Left hindlimb (tissue), 1 donor: ENCODE results near the gene CISTR.

ENCODE experiments used
- DNase-seq: peaks from one replicate; pipeline ENCODE4 v3.0.0-alpha.2; 2018

CISTR gene

DNA sequence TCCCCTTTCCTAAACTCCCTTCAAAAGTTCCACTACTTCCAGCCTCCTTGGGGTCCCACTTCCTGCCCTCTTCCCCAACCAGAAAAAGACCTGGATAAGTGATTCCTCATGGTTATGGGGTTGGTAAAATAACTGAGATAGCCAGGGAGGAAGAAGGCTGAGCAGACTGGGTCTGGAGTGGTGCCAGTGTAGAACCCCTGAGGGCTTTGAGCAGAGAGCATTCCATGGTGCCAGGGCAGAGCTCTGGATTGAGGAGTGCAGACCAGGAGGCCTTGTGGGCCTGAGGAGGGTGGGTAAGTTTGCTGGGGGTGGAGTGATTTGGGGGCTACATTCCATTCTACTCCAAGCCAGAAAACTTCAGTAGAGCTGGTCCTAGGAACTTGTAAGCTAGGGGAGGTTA is 9.5 kb upstream of the CISTR start:
- DNase-seq, result no peak

DNA sequence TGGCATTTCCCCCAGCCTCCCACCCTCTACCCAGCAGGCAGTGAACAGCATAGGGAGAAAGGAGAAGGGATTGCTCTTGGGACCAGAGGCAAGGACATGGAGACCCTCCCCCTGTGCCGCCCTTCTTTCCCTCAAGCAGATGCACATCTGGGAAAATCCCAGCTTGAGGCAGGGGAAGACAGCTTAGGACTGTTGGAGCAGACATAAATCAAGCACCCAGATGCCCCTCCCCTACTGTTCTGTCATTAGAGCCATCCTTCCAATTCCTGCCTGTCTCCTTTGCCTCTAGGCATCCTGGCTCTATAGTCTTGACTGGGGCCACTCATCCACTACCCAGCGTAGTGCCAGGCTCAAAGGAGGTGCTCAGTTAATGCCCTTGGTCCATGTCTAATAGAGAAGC is 7.5 kb upstream of the CISTR start:
- no peak for DNase-seq

DNA sequence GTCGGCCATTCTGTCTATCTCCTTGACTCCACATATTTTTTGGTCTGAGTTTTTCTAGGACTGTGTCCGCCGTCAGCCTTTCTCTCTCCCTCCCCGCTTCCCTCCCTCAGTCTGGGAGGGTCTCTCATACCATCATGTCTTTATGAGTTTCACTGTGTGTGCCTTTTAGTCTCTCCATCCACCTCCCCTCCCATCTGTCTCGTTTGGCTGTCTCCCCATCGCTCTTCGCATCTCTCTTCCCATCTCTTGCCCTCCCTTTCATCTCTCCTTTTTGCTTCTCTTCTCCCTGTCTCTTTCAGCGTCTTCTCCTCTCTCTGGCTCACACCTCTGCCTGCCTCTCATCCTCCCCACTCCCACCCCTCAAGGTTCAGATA is 6.9 kb upstream of the CISTR start:
- no peak for DNase-seq

DNA sequence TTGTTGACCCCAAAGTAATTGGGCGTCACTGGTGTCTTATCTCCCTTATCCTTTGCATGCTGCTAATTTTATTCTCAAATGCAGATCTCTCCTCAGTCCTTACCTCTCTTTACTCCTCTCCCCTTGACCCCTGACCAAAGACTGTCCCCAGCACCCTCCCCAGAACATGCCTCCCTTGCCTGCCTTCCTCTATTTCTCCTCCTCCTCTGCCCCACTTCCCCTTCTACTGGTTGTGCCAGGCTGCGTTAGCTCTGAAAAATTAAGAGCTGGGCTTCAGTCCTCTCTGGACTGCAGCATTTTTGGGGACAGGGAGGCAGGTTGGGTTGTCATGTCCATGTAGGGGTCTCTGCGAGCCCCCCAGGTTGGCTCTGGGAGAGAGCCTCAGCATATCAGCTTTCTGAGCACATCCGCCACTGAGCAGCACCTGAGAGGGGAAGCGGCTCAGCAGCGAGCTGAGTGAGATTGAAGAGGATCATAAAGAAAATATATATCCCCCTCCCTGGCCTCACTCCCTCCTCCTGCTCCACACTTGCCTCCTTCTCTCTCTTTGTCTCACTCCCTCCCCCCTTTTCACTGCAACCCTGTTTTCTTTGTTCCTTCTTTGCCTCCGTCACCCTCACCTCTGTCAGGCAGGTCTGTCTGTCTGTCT is 6.4 kb upstream of the CISTR start:
- no peak for DNase-seq

DNA sequence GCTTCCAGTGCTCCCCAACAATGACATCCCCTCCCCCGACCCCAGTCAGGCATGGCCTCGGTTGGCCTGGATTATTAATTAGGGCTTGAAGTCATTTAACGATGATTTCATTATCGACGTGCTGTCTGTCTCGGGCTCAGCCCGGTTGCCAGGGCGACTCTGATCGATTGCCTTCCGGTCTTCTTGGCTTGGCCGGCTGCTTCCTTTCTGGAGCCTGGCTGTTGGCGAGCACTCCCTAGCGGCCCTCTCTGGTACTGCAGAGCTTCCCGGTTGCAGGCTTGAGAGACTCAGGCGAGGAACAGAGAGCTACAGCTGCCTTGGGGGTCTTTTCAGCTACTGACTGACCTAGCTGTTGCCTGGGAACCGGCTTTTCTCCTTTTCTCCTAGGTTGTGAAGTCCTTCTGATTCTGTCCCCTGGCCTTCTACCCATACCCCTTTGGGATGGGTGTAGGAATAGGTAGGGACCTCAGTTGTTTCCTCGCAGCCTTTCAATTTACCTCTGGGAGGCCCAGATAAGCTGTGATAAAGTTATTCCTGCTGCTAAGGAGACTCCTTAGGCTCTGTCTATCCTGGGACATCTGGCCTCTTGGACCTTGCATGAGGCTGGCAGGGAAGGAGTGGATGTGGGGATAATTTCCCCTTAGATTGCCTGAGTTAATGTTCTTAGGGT is 5.5 kb upstream of the CISTR start:
- peak; percentile 80 for DNase-seq

DNA sequence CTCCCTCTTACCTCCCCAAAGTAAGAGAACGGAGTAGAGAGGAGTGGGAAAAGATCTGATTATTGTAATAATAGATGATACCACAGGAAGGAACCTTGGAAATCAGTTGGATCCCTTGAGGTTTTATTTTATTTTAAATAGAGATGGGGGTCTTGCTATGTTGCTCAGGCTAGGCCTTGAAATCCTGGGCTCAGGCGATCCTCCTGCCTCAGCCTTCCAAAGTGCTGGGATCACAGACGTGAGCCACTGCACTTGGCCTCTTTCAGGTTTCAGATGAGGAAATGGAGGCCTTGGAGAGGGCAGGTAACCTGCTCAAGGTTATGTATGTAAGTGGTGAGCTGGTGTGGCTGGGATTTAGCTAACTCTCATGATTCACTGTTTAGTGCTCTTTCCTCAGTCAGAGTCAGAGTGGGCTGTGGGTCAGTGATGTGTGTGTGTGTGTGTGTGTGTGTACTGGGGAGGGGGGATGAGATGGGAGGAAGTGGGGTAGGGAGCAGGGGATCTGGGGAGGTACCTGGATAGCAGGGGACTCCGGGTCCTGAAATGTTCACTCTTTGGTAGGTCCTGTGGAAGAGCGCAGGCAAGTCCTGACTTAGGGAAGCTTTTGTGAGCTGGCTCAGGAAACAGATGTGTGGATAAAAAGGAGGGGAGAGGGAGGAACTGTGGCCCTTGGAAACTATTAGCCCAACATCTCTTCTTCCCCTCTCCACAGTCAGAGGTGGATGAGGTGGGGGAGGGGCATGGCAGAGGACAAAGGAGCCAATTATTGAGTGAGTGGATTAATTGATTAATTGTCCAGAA is 4.7 kb upstream of the CISTR start:
- no peak for DNase-seq

DNA sequence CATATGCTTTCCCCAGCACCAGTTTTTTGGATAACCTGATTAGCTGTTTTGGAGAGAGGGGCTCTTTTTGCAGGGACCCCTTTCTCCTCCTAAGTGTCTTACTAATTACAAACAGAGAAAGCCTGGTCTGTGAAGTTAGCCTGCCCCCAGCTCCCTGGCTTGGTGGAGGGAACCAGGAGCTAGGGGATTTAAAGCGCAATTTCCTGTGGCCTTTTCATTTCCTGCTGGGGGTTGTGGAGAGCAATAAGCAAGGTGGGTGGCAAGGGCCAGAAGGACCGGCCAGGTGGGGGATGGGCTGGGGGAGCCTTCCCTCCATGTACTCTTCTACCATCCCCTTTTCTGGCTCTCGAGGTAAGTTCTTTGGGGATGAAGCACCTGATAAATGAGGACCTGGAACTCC is 4.1 kb upstream of the CISTR start:
- DNase-seq, result no peak

DNA sequence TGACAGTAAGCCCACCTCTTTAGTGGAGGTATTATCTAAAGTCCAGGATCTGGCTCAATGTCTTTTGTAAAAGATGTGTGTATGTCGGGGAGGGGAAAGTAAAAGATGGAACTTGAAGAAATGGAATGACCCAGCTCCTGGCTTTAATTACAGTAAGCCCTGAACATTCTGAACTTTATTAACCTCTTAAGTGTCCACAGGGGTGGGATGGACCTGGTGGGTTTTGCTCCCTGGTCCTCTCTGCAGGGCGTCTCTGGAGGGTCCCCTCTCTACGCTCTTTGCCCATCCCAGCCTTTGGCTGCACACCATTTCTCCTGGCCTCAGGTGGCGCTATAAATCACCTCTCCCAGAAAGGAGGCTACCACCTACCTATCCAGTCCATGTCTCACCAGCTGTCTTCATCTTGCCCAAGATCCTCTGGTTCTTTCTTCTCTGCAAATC is 3.7 kb upstream of the CISTR start:
- no peak for DNase-seq

DNA sequence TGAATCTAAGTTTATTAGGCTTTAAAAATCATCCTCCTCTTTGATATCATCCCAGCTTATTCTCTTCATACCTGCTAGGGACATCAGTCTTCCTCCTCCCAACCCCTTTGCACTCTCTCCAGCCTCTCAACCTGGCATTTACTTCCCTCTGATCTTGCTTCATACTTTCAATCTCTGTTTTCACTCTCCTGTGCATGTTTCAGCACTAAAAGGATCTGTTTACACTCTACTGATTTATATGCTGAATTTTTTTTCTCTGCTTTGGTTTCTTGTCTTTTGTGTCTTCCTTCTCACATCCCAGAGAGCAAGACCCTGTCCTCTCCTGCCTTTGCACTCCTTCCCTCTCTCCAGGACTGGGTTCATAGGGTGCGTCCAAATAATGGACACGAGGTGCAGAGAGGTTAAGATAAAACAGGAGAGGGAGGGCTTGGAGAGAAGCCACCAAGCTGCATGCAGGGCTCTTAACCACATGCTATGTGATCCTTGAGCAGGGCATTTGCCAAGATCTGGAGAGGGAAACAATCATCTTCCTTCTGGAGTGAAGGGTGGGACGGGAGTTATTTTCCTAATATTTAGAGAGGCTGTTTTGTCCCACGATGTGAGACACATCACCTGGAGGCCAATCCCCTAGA is 3.0 kb upstream of the CISTR start:
- no peak for DNase-seq

DNA sequence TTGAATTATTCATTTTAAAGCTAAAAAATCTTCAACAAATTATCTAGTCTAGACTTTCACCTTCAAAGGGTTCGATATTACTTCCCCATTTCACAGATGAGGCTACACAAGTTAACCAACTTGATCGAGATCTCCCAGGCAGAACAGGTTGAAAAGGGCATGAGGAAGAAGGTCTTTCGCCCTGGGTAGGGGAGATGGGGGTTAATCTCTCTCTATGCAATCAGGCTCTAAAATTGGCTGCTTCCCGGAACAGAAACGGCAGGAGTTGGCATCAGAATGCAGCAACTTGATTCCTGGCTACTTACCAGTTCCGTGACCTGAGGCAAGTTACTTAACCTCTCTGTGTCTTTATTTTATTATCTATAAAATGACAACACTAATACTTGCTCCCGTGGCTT is 2.4 kb upstream of the CISTR start:
- DNase-seq, result no peak

DNA sequence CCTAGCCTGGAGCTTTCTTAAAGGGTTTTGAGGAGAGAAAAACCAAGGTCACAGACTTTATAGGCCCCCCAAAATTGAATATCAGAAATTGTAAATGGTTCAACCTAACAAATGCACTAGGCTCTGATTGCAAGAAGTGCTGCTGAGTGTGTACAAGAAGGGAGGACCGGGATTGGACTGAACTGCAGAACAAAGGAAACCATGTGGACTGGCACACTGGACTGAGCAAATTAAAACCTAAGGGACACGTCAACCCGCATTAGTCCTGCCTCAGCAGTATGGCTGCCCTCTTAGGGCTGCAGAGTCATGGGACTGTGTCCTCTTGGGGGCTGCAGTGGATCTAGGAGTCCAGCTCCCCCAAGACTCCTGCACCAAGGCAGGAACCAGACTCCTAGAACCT is 842 bp upstream of the CISTR start:
- no peak for DNase-seq

DNA sequence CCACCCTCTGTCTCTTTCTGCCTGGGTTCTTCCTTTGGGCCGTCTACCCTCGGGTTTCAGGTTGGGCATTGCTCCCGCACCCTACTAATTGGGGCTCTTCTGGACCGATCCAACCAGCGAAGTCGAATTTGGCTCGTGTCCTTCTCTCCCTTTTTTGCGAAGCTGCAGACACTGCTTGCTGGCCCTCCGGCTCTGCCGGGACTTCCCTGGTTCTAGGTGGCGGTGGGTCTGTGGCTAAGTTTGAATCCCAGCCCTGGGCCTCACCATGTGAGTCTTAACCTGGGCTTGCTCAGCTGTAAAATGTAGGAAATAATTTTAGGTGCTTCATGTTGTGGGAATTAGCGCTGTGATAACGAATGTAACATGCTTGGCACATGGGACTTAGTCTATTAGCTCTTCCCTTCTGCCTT is 418 bp upstream of the CISTR start:
- DNase-seq, result no peak

DNA sequence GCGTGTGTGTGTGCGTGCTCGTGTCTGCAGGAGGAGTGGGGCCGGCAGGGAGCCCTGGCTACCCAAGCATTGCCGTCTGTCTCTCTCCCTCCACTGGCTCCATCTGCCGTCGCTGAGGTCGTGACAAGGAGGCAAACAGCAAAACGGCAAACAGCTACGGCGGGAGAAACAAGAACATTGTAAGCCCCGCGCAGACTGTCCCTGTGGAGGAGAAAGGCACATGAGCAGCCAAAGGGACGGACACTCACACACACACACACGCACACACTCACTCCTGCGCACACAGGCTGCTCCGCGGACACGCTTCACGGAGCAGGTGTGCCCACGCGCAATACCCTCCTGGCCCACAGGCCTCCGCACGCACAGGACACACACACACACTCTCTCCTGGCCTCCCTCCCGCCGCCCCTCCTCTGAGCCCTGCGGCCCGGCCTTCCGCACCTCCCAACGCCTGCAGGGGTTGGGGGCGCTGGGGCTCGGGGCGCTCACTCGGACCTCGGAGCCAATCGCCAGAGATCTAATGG is 905 bp downstream of the CISTR start:
- DNase-seq, result no peak

DNA sequence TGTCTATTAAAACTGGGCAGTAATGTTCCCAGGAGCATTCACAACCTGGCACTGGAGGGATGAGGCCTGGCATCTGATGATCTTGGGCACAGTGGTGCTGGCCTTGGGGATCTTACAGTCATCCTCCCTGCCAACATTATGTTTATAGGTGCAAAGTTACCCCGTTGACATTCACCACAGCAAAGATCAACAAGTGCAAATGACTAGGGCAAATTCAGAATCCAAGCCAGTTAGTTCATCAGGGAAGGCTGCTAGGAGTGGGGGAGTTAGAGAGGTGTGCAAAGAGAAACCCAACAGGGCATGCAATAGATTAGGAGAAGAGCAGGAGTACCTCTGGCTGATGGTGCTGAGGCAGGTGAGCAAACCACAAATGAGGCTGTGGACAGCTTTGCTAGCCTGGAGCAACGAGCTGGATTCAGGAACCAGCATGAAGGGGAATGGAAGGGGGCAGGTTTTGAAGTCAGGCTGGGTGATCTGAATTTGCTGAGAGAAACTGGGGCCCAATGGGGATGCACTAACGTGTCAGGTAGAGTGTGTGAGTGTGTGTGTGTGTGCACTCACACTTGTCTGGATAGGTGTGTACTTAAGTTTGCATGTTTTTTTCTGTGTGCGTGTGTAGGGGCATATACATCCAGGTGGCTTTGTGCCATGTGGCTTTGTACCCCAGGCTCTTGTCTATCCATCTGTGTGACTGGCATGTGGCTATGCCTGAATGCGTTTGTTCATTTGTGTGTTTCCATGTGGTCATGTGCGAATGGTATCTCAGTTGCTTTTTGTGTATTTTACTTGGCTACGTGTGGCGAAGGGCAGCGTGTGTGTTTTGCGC is 1.6 kb downstream of the CISTR start:
- DNase-seq, result no peak

DNA sequence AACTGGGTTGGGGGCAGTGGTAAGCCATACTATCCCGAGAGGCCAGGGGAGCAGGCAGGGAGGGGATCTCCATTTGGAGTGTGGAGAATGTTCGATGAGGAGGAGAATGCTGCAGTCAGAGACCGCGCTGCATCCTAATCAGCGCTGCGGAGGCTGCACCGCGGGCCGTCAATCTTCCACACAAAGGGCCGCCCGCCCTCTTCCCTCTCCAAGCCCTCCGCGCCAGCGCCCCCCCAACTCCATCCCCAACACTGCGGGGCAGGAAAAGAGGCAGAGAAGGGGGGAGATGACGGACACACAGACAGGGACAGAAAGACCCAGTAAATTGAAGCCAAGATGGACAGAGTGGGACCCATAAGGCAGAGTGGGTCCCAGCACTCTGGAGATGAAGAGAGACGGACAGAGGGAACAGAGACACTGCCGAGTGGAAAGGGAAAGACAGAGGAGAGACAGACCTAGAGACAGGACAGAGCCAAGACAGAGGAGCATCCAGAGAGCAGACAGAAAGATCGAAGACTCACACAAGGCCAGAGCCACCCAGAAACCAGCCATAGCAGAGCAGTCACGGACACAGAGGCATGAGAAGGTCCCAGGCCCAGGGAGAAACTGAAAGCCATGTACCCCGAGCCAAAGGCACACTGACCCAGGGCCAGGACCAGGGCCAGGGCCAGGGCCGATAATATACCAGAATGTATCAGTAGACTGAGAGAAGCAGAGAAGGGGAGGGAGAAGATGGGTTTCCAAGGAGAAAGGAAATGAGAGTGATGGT is 3.5 kb downstream of the CISTR start:
- no peak for DNase-seq

DNA sequence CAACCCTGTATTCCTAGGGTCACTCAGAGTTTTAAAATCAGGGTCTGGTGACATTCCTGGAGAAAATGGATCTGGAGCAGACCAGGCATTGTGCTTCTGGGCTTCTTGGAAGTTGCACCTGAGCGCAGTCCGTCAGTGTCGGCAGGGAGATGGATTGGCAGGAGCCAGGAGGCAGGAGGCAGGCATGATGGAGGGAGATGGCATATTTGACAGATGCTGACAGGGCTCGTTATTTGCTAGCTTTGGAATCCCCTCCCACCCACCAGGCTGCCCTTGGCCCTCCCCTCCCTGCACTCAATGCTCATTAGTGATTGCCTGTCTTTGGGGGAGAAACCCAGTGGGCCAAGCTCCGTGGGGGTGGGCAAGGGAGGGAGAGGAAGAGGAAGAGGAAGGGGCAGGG is 4.7 kb downstream of the CISTR start:
- DNase-seq, result no peak

DNA sequence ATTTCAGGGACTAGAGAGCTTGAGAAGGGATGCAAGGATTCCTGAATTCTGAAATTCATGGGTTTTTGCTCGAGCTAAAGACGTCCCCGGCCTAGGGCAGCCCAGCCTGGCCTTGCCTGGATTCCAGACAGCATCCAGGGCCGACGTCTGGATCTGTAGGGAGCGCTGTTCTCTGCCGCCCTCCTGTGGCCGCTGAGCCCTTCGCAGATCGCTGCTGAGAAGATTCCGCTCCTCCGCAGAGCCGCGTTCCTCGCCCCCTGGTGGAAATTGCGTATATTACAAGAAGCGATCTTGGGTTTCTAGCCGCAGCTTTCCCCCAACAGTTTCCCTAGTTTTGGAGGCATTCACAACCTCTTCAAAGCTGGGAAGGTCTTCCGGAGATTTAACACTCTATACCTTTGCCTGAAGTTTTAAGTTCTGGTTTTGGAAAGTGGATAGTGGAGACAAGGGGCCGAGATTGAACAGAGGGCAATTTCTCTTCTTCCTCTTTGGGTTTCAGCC is 5.1 kb downstream of the CISTR start:
- peak; percentile 95 for DNase-seq

DNA sequence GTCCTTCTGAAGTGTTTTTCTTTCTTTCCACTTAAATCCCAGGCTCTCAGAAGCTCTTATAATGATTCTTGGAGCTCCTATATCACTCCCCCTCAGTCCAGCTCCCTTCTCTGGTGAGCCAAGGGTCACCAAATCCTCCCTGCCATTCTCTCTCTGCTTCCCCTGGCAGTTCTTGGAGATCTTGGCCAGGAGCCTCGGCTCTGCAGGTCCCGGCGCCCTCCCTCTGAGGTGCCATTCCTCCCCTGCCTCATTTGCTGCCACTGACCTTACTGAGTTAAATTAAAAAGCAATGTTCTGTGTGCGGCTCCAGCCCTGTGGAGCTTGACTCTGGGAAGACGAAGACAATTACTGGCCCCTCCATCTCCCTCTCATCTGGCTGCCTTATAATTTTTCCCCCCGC is 7.0 kb downstream of the CISTR start:
- no peak for DNase-seq

DNA sequence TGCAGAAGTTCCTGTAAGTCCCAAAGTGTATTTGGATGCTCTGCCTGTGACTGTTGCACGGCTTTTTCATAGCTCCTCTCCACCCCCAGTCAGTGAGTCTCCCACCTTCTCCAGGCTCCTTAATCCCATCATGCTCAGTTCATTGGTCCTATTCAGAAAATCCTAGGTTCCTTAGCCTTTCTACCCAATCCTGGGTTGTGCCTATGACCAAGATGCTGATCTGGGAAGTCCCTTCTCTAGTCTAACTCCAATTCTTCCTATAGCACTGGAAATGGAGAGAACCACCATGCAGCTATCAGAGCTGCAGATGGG is 7.7 kb downstream of the CISTR start:
- peak; percentile 4 for DNase-seq

DNA sequence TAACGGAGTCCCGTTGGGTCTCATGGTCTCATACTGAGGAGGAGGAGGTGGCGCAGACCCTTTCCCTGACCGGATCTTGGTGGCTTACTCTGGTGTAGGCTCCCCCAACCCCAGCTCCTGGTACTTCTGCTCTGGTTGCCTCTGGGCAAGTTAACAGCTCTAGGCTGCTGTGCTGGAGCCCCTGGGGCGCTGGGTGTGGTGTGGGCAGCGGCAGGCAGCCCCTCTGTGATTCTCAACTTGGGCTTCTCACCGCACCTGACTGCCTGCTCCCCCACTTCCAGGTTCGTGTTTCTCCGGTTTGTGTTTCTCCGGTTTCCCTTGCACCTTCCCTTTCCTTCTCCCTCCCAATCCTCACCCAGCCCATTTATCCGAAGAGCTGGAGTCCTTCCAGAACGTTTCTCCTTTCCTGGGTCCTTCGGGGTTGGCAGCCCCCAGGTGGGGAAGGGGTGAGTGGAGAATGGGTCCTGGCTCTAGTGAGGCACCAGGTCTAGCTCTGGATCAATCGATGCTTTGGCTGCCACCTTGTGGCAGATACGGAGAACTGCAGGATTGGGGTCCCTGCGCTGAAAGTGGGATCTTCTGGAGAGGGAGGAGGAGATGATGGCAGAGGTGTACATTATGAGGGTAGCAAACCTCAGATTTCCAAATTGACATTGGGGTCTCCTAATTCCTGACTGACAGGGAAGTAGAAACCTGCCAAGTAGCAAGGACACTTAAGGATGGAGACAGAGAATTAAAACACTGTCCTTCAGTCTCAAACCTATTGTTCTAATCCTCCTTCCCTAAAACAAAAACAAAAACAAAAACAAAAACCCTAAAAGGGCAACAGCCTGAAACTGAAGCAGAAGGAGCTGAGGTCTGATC is 8.3 kb downstream of the CISTR start:
- peak; percentile 69 for DNase-seq

DNA sequence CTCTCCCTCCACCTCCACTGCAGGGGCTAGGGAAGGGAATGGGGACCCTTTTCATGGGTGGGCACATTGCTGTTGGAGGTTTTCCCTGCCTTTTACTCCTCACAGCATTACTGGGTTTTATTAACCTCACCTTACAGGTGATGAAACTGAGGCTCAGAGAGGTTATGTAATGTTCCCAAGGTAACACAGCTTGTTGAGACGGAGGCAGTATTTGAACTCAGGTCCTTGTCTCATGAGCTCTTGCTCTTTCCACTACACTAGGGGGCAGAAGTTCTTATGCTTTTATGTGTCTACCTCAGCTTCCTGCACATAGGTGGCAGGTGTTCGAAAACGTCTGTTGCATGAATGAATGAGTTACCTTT is 11.7 kb downstream of the CISTR start:
- DNase-seq, result no peak
